ENCODE measurements around the gene CAMK4.

- TF ChIP-seq POLR2A (IDR thresholded peaks at IDR 0.05; ENCODE audit: low read depth, low read length) = no peak
- no peak for TF ChIP-seq POLR2AphosphoS5 (IDR thresholded peaks at IDR 0.05; ENCODE audit: low read depth, low read length)
- no peak for TF ChIP-seq TAF1 (IDR thresholded peaks at IDR 0.05; ENCODE audit: low read depth, low read length)
- no peak for TF ChIP-seq POU2F2 (IDR thresholded peaks at IDR 0.05; ENCODE audit: low read depth, low read length)
Measured at GRCh38 chr5:111530298-111530740, 306.1 kb downstream of the CAMK4 start.

Measured in GM12891 (cell line).